ENCODE data around the gene TAPBPL.
A peak's percentile ranks its signal among the peaks of the same experiment; 100 is the strongest.

The TAPBPL gene

GRCh38 chr12:6438345-6438744, 13.5 kb upstream of the TAPBPL start:
- DNase-seq = no peak

- DNase-seq = no peak
These were observed 11.5 kb upstream of the TAPBPL start for GRCh38 chr12:6440391-6440790.

GRCh38 chr12:6442836-6443235, 9.0 kb upstream of the TAPBPL start:
- no peak for DNase-seq

- DNase-seq = peak; percentile 83
These were observed 8.4 kb upstream of the TAPBPL start for GRCh38 chr12:6443361-6443983.

GRCh38 chr12:6444031-6444430, 7.8 kb upstream of the TAPBPL start:
- peak; percentile 39 for DNase-seq

GRCh38 chr12:6444704-6445688, 6.8 kb upstream of the TAPBPL start, which contains the start of gene CD27:
TSS of gene CD27 (plus strand) at chr12:6444955. CDS start at chr12:6445096, 141 bp downstream.
- DNase-seq = peak; percentile 55

- no peak for DNase-seq
These were observed 1.6 kb upstream of the TAPBPL start for GRCh38 chr12:6450091-6450868.

GRCh38 chr12:6450869-6451347, 934 bp upstream of the TAPBPL start:
- DNase-seq = peak; percentile 45

- DNase-seq = peak; percentile 41
These were observed 552 bp downstream of the TAPBPL start for GRCh38 chr12:6452245-6452943.

- peak; percentile 72 for DNase-seq
These were observed 1.2 kb downstream of the TAPBPL start for GRCh38 chr12:6452944-6453630.

GRCh38 chr12:6457220-6457945, 5.5 kb downstream of the TAPBPL start:
- DNase-seq = no peak

GRCh38 chr12:6458281-6459003, 6.6 kb downstream of the TAPBPL start:
- no peak for DNase-seq

GRCh38 chr12:6459004-6459337, 7.1 kb downstream of the TAPBPL start:
- DNase-seq = no peak

GRCh38 chr12:6460751-6461371, 9.0 kb downstream of the TAPBPL start:
- DNase-seq = peak; percentile 70

- DNase-seq = peak; percentile 96
These were observed 9.8 kb downstream of the TAPBPL start for GRCh38 chr12:6461401-6462233.

- peak; percentile 60 for DNase-seq
These were observed 10.6 kb downstream of the TAPBPL start for GRCh38 chr12:6462234-6462995.

- no peak for DNase-seq
These were observed 11.4 kb downstream of the TAPBPL start for GRCh38 chr12:6463216-6463615.

GRCh38 chr12:6463858-6464257, 12.0 kb downstream of the TAPBPL start:
- no peak for DNase-seq

All from activated CD4-positive, alpha-beta T cell treated with anti-CD3 and anti-CD28 coated beads, Interleukin-10, Interleukin-2, amounts not matched to agents 100 ng/mL and 50 ng/mL, durations not matched to agents 16 hours and 8 hours (primary cell).